Tibial nerve (tissue), 3 donors: ENCODE results near the gene SUCLG2.

ENCODE experiments used
- CTCF ChIP-seq, 5 experiments: fragments of 200-600 bp in 3 of 5; fragments of 450-650 bp in 2 of 5; sonication (generic) in 3 of 5; IDR thresholded peaks; one replicate each; pipeline ENCODE4 v1.5.1; 2016 to 2019; ENCODE audit warnings: antibody characterized with exemption in 5 of 5, mild to moderate bottlenecking in 3 of 5, moderate library complexity in 2 of 5
- POLR2A ChIP-seq, 2 donors: fragments of 450-650 bp; IDR thresholded peaks; one replicate each; pipeline ENCODE4 v1.6.1; 2017; ENCODE audit warnings: antibody characterized with exemption in 2 of 2, mild to moderate bottlenecking in 2 of 2, moderate library complexity in 2 of 2

GRCh38 chr3:67648701-67649100 lies 5.7 kb downstream of the SUCLG2 start:
- TF ChIP-seq CTCF (IDR thresholded peaks at IDR 0.05) (no peak), POLR2A (IDR thresholded peaks at IDR 0.05) (no peak)
